Prostate gland (tissue), 2 donors: ENCODE measurements around the gene AKAP13. TPM values are rescaled to one million over a fixed set of nuclear protein-coding genes. Genes with fewer than 3 reads are reported as not detected.

Experiments used
- DNase-seq: peaks from one replicate; pipeline ENCODE4 v3.0.0-alpha.2; 2019; ENCODE audit warnings: low spot score
- H3K27ac ChIP-seq, 2 donors: fragments of 200-600 bp; sonication (generic); 2 replicates each; pipeline ENCODE4 v1.5.1; 2017 to 2019
- H3K27me3 ChIP-seq: fragments of 200-600 bp; sonication (generic); replicated peaks from 2 replicates; pipeline ENCODE4 v1.5.1; 2019; ENCODE audit not compliant: insufficient read depth
- H3K36me3 ChIP-seq, 2 donors: fragments of 200-600 bp; sonication (generic); 1 replicate in 1 of 2; 2 replicates in 1 of 2; pipeline versions ENCODE4 v1.5.1 to v1.8.1; 2017 to 2019
- H3K4me1 ChIP-seq: fragments of 200-600 bp; sonication (generic); replicated peaks from 2 replicates; pipeline ENCODE4 v1.5.1; 2019
- H3K4me3 ChIP-seq, 2 donors: fragments of 200-600 bp; sonication (generic); 2 replicates each; pipeline ENCODE4 v1.5.1; 2017 to 2019
- H3K9me3 ChIP-seq: fragments of 200-600 bp; sonication (generic); 2 replicates; pipeline ENCODE4 v1.5.1; 2017
- POLR2A ChIP-seq: fragments of 450-650 bp; IDR thresholded peaks from one replicate; pipeline ENCODE4 v1.6.1; 2016; ENCODE audit warnings: antibody characterized with exemption, mild to moderate bottlenecking
- POLR2AphosphoS5 ChIP-seq: sonication (generic); formaldehyde crosslinking; IDR thresholded peaks from one replicate; pipeline ENCODE4 v1.6.1; 2017; ENCODE audit warnings: antibody characterized with exemption
- WGBS: methylation state at CpG from one replicate; pipeline ENCODE4 v1.1.5; 2018; 5-methylcytosine and 5-hydroxymethylcytosine counted together
- intact Hi-C: fragments of 100-400 bp; cut with DNase I; formaldehyde crosslinking; loops from one replicate; pipeline ENCODE4 v1.14.2; 2022
- total RNA-seq, 2 donors: library from RNA; depleted of rRNA; stranded (reverse); fragments of >200 nt; gene quantifications; one replicate each; pipeline ENCODE4 v1.1.0, GENCODE V29; 2016
- TF ChIP-seq, protein P1 (sequence below), 4 experiments: fragments of 200-600 bp in 2 of 4; fragments of 450-650 bp in 2 of 4; sonication (generic) in 2 of 4; IDR thresholded peaks; 1 replicate in 3 of 4; 2 replicates in 1 of 4; pipeline ENCODE4 v1.5.1; 2016 to 2019; ENCODE audit warnings: antibody characterized with exemption in 4 of 4, mild to moderate bottlenecking in 2 of 4, moderate library complexity in 2 of 4

AKAP13 gene
- total RNA-seq, 2 donors from 2014 or later: 102 to 195 TPM

DNA sequence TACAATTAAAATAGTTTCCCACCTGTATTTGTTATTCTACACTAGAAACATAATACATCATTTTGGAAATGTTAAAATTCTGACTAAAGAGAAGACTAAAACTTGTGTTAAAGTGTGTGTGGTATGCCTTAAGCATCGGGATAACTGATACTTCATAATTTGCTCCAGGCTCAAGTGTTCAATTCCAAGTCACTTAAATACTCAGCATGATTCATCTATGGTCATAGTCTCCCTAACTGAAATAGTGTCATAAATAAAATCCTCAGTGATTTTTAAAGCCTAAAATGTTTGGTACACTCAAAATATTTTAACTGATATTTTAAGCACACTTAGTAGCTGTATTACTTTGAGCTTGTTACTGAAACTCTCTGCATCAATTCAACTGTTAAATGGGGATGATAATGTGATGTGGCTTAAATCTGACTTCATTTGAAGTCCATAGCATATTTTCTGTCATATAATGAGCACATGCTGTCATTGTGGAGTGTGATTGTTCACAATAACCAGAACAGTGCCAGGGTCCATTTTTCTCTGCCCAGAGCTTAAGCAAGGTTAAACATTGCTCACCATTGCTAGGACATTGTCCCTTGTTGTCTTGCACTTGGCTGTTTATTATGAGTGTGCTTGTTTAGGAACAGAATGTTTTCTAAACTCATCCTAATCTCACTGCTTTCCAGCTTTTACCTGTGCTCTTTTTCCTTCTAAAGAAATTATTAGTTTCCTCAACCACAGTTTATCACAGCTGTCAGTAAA is 292.1 kb downstream of the AKAP13 start:
- peak overlapping the region; percentile 34 to 39 for H3K27ac ChIP-seq
- TF ChIP-seq, protein P1, sequence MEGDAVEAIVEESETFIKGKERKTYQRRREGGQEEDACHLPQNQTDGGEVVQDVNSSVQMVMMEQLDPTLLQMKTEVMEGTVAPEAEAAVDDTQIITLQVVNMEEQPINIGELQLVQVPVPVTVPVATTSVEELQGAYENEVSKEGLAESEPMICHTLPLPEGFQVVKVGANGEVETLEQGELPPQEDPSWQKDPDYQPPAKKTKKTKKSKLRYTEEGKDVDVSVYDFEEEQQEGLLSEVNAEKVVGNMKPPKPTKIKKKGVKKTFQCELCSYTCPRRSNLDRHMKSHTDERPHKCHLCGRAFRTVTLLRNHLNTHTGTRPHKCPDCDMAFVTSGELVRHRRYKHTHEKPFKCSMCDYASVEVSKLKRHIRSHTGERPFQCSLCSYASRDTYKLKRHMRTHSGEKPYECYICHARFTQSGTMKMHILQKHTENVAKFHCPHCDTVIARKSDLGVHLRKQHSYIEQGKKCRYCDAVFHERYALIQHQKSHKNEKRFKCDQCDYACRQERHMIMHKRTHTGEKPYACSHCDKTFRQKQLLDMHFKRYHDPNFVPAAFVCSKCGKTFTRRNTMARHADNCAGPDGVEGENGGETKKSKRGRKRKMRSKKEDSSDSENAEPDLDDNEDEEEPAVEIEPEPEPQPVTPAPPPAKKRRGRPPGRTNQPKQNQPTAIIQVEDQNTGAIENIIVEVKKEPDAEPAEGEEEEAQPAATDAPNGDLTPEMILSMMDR (IDR thresholded peaks at IDR 0.05): no peak
- no peak for TF ChIP-seq POLR2A
- TF ChIP-seq POLR2AphosphoS5: no peak
- DNase-seq: no peak
- intact Hi-C loops: no loop called here
- H3K4me1 ChIP-seq: no peaks in the 10 kb centered on the region
- no peaks in the 10 kb centered on the region for H3K36me3 ChIP-seq
- no peaks in the 10 kb centered on the region for H3K9me3 ChIP-seq
- no peaks in the 10 kb centered on the region for H3K27me3 ChIP-seq
- no peak overlapping the region for H3K4me3 ChIP-seq
- WGBS: 64% methylated on average over 1 of the region's 1 CpG

DNA sequence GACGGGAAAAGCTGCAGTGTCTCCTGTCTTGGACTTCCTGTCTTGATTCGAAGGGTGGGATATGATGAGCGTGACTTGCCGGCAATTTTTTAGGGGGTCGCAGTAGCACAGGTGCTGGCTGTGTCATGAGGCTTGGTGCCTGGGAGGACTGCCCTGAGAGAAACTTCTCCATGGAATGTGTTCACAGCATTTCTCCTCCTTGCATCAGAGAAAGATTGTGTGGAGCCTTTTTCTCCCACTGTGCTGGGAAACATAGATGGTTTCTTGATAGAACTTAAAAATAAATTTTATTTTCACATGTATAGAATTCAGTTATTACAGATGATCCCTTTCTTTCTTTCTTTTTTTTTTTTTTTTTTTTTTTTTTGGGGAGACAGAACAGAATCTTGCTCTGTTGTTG is 292.9 kb downstream of the AKAP13 start:
- no peaks in the 10 kb centered on the region for H3K36me3 ChIP-seq
- intact Hi-C loops: no loop called here
- no peaks in the 10 kb centered on the region for H3K27me3 ChIP-seq
- no peaks in the 10 kb centered on the region for H3K4me1 ChIP-seq
- H3K4me3 ChIP-seq: no peak overlapping the region
- TF ChIP-seq POLR2AphosphoS5: no peak
- TF ChIP-seq, protein P1 (IDR thresholded peaks at IDR 0.05): no peak
- no peak for TF ChIP-seq POLR2A
- DNase-seq: no peak
- WGBS: 87% methylated on average over 5 of the region's 5 CpGs
- peak overlapping the region; percentile 34 to 39 for H3K27ac ChIP-seq
- no peaks in the 10 kb centered on the region for H3K9me3 ChIP-seq

DNA sequence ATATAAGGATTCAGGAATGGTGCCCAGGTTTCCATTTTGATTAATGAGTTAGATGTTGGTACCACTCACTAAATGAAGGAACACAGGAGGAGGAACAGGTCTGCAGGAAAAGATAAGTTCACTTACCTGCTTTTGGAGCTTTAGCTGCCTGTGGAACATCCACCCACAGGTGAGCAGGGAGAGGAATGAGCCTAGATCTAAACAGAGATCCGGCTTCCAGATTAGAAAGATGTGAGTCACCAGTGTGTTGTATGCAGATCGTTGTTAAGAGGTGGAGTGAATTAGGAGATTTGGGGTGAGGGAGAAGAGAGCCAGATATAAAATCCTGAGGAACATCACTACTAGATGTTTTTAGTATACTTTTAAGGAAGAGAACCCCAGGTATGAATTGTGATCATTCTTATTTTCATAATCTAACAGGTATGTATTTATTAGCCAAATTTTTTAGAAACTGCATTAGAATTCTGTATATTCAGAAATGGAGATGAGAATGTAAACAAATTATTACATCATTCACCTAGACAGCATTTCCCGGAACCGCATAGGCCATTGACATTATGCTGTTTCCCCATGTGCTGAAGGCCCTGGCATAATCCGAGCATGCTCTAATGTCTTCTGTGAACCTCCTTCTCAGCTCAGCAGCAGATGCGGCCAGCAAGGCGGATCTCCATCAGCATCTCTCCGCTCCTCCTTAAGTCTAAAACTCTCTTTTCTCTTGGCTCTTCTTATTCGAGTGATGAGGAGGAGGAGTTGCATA is 296.1 kb downstream of the AKAP13 start:
- H3K4me1 ChIP-seq: no peaks in the 10 kb centered on the region
- no peak for DNase-seq
- H3K36me3 ChIP-seq: no peaks in the 10 kb centered on the region
- no peak overlapping the region for H3K27ac ChIP-seq
- no peak overlapping the region for H3K4me3 ChIP-seq
- whole genome bisulfite sequencing: 86% methylated on average over 9 of the region's 9 CpGs
- no peaks in the 10 kb centered on the region for H3K27me3 ChIP-seq
- intact Hi-C loops: no loop called here
- no peaks in the 10 kb centered on the region for H3K9me3 ChIP-seq
- TF ChIP-seq POLR2A (no peak), POLR2AphosphoS5 (no peak)
- TF ChIP-seq, protein P1 (IDR thresholded peaks at IDR 0.05): no peak

DNA sequence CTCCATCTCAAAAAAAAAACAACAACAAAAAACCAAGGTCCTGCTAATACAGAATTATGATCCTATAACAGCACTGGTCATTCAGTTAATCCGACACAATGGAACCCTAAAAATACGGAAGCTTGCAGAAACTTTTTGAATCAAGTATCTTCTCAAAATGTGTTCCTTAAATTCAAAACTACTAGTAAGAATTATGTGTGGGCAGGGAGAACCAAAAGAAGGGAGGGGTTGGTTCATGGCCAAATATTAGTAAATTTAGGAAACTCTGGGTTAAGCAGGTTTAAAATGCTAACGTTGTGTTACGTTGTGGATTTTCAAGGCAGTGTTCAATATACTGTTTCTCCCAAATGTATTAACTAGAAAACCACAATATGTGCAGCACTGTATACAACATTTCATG is 298.8 kb downstream of the AKAP13 start:
- intact Hi-C loops: no loop called here
- Histone ChIP-seq H3K27me3 (no peaks in the 10 kb centered on the region), H3K27ac (no peak overlapping the region), H3K4me1 (no peaks in the 10 kb centered on the region), H3K4me3 (no peak overlapping the region), H3K36me3 (no peaks in the 10 kb centered on the region), H3K9me3 (no peaks in the 10 kb centered on the region)
- TF ChIP-seq POLR2A: no peak
- TF ChIP-seq, protein P1 (IDR thresholded peaks at IDR 0.05): no peak
- no peak for TF ChIP-seq POLR2AphosphoS5
- DNase-seq: no peak
- 95% methylated on average over 4 of the region's 4 CpGs for WGBS
